ENCODE measurements around the gene LRRC4C. TPM values are rescaled to one million over a fixed set of nuclear protein-coding genes. Genes with fewer than 3 reads are reported as not detected.

LRRC4C gene
- total RNA-seq, 1 donor from 2014 or later = 1.5 TPM

DNA sequence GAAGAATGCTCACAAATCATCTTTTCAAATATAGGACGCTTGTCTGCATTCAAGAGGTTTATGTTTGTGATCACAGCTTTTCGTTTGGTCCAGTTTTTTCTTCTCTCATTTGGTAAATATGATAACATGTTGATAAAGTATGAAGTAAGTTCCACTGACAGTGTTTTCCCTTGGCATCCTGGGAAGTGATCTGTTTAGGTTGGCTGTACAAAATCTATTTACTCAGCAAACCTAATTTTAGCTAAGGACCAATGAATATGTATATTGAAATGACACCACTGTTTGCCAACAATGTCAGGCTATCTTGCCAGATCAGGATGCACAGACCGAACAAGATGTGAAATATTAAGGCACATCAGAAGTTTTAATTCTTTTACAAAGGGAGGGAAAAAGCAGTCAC is 1230.8 kb downstream of the LRRC4C start:
- no peak for DNase-seq (ENCODE audit: low read depth)
- H3K36me3 ChIP-seq (ENCODE audit: control insufficient read depth, insufficient read depth, low read length) = no peaks in the 10 kb centered on the region
- H3K4me3 ChIP-seq (ENCODE audit: low read depth, low read length) = no peak overlapping the region
- H3K27me3 ChIP-seq (ENCODE audit: control insufficient read depth, insufficient read depth, low read length) = no peaks in the 10 kb centered on the region
- TF ChIP-seq, protein P1, sequence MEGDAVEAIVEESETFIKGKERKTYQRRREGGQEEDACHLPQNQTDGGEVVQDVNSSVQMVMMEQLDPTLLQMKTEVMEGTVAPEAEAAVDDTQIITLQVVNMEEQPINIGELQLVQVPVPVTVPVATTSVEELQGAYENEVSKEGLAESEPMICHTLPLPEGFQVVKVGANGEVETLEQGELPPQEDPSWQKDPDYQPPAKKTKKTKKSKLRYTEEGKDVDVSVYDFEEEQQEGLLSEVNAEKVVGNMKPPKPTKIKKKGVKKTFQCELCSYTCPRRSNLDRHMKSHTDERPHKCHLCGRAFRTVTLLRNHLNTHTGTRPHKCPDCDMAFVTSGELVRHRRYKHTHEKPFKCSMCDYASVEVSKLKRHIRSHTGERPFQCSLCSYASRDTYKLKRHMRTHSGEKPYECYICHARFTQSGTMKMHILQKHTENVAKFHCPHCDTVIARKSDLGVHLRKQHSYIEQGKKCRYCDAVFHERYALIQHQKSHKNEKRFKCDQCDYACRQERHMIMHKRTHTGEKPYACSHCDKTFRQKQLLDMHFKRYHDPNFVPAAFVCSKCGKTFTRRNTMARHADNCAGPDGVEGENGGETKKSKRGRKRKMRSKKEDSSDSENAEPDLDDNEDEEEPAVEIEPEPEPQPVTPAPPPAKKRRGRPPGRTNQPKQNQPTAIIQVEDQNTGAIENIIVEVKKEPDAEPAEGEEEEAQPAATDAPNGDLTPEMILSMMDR (IDR thresholded peaks at IDR 0.05; ENCODE audit: insufficient read depth, low read length, poor library complexity, severe bottlenecking) = no peak

DNA sequence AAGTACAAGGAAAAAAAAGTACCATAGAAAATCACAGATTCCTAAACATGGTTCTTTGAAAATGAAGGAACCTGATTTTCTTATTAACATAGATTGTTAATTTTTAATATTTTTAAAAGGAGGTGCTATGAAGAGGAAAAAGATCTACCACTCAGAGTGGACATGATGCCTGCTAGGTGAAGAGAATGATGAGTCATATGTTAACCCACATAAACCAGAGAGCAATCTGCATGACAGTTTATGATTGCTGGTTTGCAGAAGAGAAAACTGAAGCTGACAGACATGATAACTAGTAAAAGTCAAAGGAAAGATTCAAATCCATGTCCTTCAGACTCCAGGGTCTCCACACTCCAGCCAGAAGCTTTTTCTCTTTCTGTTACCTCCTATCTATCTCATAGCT is 1231.7 kb downstream of the LRRC4C start:
- H3K4me3 ChIP-seq (ENCODE audit: low read depth, low read length) = no peak overlapping the region
- no peaks in the 10 kb centered on the region for H3K27me3 ChIP-seq (ENCODE audit: control insufficient read depth, insufficient read depth, low read length)
- H3K36me3 ChIP-seq (ENCODE audit: control insufficient read depth, insufficient read depth, low read length) = no peaks in the 10 kb centered on the region
- TF ChIP-seq, protein P1 (IDR thresholded peaks at IDR 0.05; ENCODE audit: insufficient read depth, low read length, poor library complexity, severe bottlenecking) = no peak
- no peak for DNase-seq (ENCODE audit: low read depth)

DNA sequence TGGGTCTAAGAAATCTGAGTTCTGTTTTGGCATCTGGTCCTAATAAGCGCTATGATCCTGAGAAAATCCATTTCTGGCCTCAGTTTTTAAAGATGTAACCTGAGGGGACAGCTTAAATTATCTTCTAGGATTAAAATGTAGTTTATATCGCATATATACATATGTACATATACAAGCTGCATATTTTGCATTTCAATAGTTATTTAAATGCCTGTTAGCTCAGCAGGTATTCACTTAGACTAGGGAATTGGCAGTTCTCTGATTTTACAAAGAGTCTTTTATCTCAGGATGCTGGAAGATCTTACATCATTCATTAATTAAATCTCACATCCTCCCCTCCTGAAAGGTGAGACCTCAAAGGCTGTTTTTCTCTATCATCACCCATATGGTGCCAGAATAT is 1232.8 kb downstream of the LRRC4C start:
- Histone ChIP-seq H3K4me3 (ENCODE audit: low read depth, low read length) (no peak overlapping the region), H3K36me3 (ENCODE audit: control insufficient read depth, insufficient read depth, low read length) (no peaks in the 10 kb centered on the region), H3K27me3 (ENCODE audit: control insufficient read depth, insufficient read depth, low read length) (no peaks in the 10 kb centered on the region)
- TF ChIP-seq, protein P1 (IDR thresholded peaks at IDR 0.05; ENCODE audit: insufficient read depth, low read length, poor library complexity, severe bottlenecking) = no peak
- no peak for DNase-seq (ENCODE audit: low read depth)

DNA sequence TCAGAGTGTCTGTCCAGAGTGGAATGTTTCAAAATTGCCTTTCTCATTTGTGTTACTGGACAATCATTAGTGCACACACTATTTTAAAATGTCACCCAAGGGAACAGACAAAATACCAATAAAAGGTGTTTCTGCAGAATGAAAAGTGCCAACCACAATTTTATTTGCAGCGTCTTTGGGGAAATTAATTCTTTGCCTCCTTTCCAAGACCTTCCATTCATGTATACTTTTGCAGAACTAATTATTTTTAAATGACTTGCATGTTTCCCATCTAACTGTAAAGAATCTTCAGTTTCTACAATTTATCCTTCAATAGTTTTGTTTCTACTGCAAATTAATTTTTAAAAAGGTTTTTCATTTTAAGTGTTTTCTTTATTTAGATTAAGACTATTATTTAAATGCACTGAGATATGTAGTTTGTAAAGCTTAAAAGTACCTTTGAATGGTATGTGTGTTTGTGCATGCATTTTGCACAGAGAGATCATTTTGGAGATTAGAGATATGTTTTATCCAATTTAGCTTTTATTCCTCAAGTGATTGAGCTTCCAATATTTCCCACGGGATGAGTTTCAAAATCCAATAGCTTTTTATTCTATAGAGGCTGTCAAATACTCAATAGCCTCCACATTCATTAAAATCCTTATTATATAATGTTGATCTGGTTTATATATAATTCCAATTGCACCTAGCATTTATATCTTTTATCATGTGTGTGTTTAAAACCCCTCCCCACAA is 1235.7 kb downstream of the LRRC4C start:
- no peak for DNase-seq (ENCODE audit: low read depth)
- Histone ChIP-seq H3K27me3 (ENCODE audit: control insufficient read depth, insufficient read depth, low read length) (no peaks in the 10 kb centered on the region), H3K4me3 (ENCODE audit: low read depth, low read length) (no peak overlapping the region), H3K36me3 (ENCODE audit: control insufficient read depth, insufficient read depth, low read length) (no peaks in the 10 kb centered on the region)
- TF ChIP-seq, protein P1 (IDR thresholded peaks at IDR 0.05; ENCODE audit: insufficient read depth, low read length, poor library complexity, severe bottlenecking) = no peak

DNA sequence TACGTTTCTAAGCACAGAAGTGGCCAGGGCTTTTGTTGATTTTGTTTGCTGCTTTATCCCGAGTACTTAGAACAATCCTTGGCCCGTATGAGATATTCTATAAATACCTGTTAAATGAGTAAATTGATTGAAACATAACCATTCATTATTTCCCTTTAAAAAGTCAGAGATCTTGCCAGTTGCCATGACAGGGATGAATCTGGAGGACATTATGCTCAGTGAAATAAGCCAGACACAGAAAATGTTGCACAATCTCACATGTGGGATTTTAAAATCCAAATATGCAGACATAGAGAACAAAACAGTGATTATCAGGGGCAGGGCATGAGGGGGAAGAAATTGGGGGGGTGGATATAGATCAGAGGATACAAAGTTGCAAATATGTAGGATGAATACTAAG is 1240.1 kb downstream of the LRRC4C start:
- TF ChIP-seq, protein P1 (IDR thresholded peaks at IDR 0.05; ENCODE audit: insufficient read depth, low read length, poor library complexity, severe bottlenecking) = no peak
- no peak for DNase-seq (ENCODE audit: low read depth)
- no peaks in the 10 kb centered on the region for H3K36me3 ChIP-seq (ENCODE audit: control insufficient read depth, insufficient read depth, low read length)
- H3K4me3 ChIP-seq (ENCODE audit: low read depth, low read length) = no peak overlapping the region
- H3K27me3 ChIP-seq (ENCODE audit: control insufficient read depth, insufficient read depth, low read length) = no peaks in the 10 kb centered on the region

DNA sequence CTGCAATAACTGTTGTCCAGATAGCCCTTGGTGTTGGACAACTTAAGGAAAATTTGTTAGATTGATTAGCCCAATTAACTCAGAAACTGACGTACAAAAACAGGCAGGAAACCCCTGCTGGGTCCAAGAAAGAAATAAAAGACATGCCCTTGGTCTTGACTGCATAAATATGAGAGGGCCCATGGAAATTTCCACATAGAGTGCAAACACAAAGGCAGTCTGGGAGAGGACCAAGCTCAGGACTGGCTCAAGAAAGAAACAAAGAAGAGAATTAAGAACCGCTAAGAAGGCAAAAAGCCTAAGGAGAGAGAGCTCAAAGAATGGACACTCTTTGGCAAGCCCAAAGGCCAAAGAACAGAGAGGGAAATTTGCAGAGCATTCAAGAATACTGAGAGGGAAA is 1243.9 kb downstream of the LRRC4C start:
- Histone ChIP-seq H3K4me3 (ENCODE audit: low read depth, low read length) (no peak overlapping the region), H3K36me3 (ENCODE audit: control insufficient read depth, insufficient read depth, low read length) (no peaks in the 10 kb centered on the region), H3K27me3 (ENCODE audit: control insufficient read depth, insufficient read depth, low read length) (no peaks in the 10 kb centered on the region)
- TF ChIP-seq, protein P1 (IDR thresholded peaks at IDR 0.05; ENCODE audit: insufficient read depth, low read length, poor library complexity, severe bottlenecking) = no peak
- DNase-seq (ENCODE audit: low read depth) = no peak

Data from kidney epithelial cell (primary cell).